B cell (primary cell): ENCODE results near the gene MBP. TPM values are rescaled to one million over a fixed set of nuclear protein-coding genes. Genes with fewer than 3 reads are reported as not detected.

Experiments
- ATAC-seq: fragments of 200-7000 bp; cut with Tn5 transposase; one replicate; pipeline ENCODE4 v1.10.0; 2021; ENCODE audit warnings: low read depth, mild to moderate bottlenecking, moderate number of reproducible peaks, moderate library complexity
- CTCF ChIA-PET: fragments of 350-600 bp; sonication (Branson Sonifier 250); formaldehyde crosslinking; loops from one replicate; lab custom pipeline; 2021; ENCODE audit warnings: antibody characterized with exemption, inconsistent platforms; lab: Charles Lee
- POLR2A ChIA-PET: fragments of 350-600 bp; sonication (Branson Sonifier 250); formaldehyde crosslinking; loops from one replicate; lab custom pipeline; 2021; ENCODE audit warnings: antibody characterized with exemption; lab: Charles Lee
- DNase-seq: peaks from one replicate; pipeline ENCODE4 v3.0.0; 2013
- H2AFZ ChIP-seq: 2 replicates; pipeline ENCODE4 v1.6.1; 2012; ENCODE audit warnings: mild to moderate bottlenecking, low read depth, low read length; ENCODE audit not compliant: insufficient read depth, poor library complexity, severe bottlenecking
- H3K27ac ChIP-seq, 2 donors: 1 replicate in 1 of 2; 2 replicates in 1 of 2; pipeline ENCODE4 v1.5.1; 2012 to 2013; ENCODE audit warnings: low read length in 2 of 2, mild to moderate bottlenecking in 2 of 2, moderate library complexity in 1 of 2
- H3K27me3 ChIP-seq, 4 experiments: fragments of 200-600 bp in 1 of 4; sonication (generic) in 1 of 4; replicated peaks in 1 of 4; 1 replicate in 2 of 4; 2 replicates in 2 of 4; pipeline versions ENCODE4 v1.6.1 to v1.7.0; 2013 to 2016; ENCODE audit warnings: low read length in 3 of 4, mild to moderate bottlenecking in 2 of 4, mixed read lengths in 1 of 4, moderate library complexity in 1 of 4; ENCODE audit not compliant: insufficient read depth in 4 of 4, control insufficient read depth in 3 of 4; ENCODE audit errors: control extremely low read depth in 1 of 4
- H3K36me3 ChIP-seq, 2 experiments: replicated peaks in 1 of 2; 1 replicate in 1 of 2; 2 replicates in 1 of 2; pipeline versions ENCODE4 v1.6.1 to v1.7.1; 2013; ENCODE audit warnings: low read length in 1 of 2; ENCODE audit not compliant: insufficient read depth in 2 of 2, control insufficient read depth in 1 of 2; ENCODE audit errors: control extremely low read depth in 1 of 2, extremely low read depth in 1 of 2
- H3K4me1 ChIP-seq, 2 donors: fragments of 200-600 bp in 1 of 2; sonication (generic) in 1 of 2; 1 replicate in 1 of 2; 2 replicates in 1 of 2; pipeline versions ENCODE4 v1.5.1 to v1.6.1; 2013 to 2017; ENCODE audit warnings: low read length in 2 of 2; ENCODE audit not compliant: control insufficient read depth in 2 of 2, insufficient read depth in 2 of 2
- H3K4me2 ChIP-seq: replicated peaks from 2 replicates; pipeline ENCODE3; 2012; ENCODE audit warnings: mild to moderate bottlenecking, low read depth, low read length; ENCODE audit not compliant: poor library complexity, severe bottlenecking
- H3K4me3 ChIP-seq, 5 experiments: fragments of 200-600 bp in 1 of 5; sonication (generic) in 1 of 5; 1 replicate in 3 of 5; 2 replicates in 2 of 5; pipeline versions ENCODE4 v1.5.1 to v1.7.0; 2011 to 2016; ENCODE audit warnings: low read length in 4 of 5, mild to moderate bottlenecking in 4 of 5, low read depth in 2 of 5, control low read depth in 1 of 5, moderate library complexity in 1 of 5; ENCODE audit not compliant: insufficient read depth in 1 of 5; ENCODE audit errors: control extremely low read depth in 1 of 5, extremely low read depth in 1 of 5
- H3K79me2 ChIP-seq: fragments of 200-600 bp; sonication (generic); one replicate; pipeline ENCODE4 v1.6.0; 2016; ENCODE audit warnings: low read length; ENCODE audit not compliant: control insufficient read depth, insufficient read depth
- H3K9ac ChIP-seq: fragments of 200-600 bp; sonication (generic); 2 replicates; pipeline ENCODE4 v1.6.1; 2017; ENCODE audit warnings: mild to moderate bottlenecking, low read length, moderate library complexity
- H3K9me3 ChIP-seq, 3 donors: one replicate each; pipeline versions ENCODE4 v1.6.1 to v1.7.1; 2013; ENCODE audit warnings: low read length in 2 of 3; ENCODE audit not compliant: control insufficient read depth in 2 of 3, insufficient read depth in 1 of 3; ENCODE audit errors: control extremely low read depth in 1 of 3
- H4K20me1 ChIP-seq: 2 replicates; pipeline ENCODE4 v1.6.0; 2012; ENCODE audit warnings: mild to moderate bottlenecking, low read length; ENCODE audit not compliant: insufficient read depth, control insufficient read depth, poor library complexity, severe bottlenecking
- H3K27ac Mint-ChIP-seq: one replicate; pipeline ENCODE4 v1.8.0; 2021; ENCODE audit warnings: mixed read lengths
- H3K27me3 Mint-ChIP-seq: one replicate; pipeline ENCODE4 v1.8.0; 2021; ENCODE audit warnings: mixed read lengths
- H3K4me1 Mint-ChIP-seq: one replicate; pipeline ENCODE4 v1.8.0; 2021; ENCODE audit warnings: mixed read lengths
- H3K4me3 Mint-ChIP-seq: one replicate; pipeline ENCODE4 v1.8.0; 2021; ENCODE audit warnings: mixed read lengths
- H3K9me3 Mint-ChIP-seq: one replicate; pipeline ENCODE4 v1.8.0; 2022; ENCODE audit warnings: mixed read lengths; ENCODE audit not compliant: insufficient read depth
- EZH2 ChIP-seq: IDR thresholded peaks from 2 replicates; pipeline ENCODE4 v1.6.1; 2012; ENCODE audit warnings: borderline replicate concordance, low read depth, mild to moderate bottlenecking, moderate library complexity, low read length; ENCODE audit not compliant: insufficient read depth, poor library complexity, severe bottlenecking
- WGBS: methylation state at CpG from one replicate; pipeline ENCODE4 v1.1.5; 2013; ENCODE audit warnings: missing lambda C conversion rate; ENCODE audit not compliant: insufficient coverage; 5-methylcytosine and 5-hydroxymethylcytosine counted together
- intact Hi-C: fragments of 100-400 bp; cut with micrococcal nuclease; formaldehyde crosslinking; loops from one replicate; pipeline ENCODE4 v1.10.0; 2022
- polyA plus RNA-seq: library from polyadenylated mRNA; depleted of rRNA; stranded (reverse); fragments of >200 nt; gene quantifications from 2 replicates; pipeline ENCODE4 v1.2.3, GENCODE V29; 2012
- total RNA-seq, 2 donors: library from RNA; stranded (reverse); fragments of 120-200 nt in 1 of 2; gene quantifications; 1 replicate in 1 of 2; 2 replicates in 1 of 2; pipeline versions ENCODE4 v1.2.3 to v1.2.4, GENCODE V29; 2013 to 2022
- TF ChIP-seq, protein P1 (sequence below): fragments of 200-600 bp; IDR thresholded peaks from one replicate; pipeline ENCODE4 v1.8.0; 2022; ENCODE audit warnings: antibody characterized with exemption, mild to moderate bottlenecking

Gene MBP
- total and polyA plus RNA-seq, 2 donors (not counting 1 experiment from before 2014, with no cell fraction given): 30.1 to 192 TPM

DNA sequence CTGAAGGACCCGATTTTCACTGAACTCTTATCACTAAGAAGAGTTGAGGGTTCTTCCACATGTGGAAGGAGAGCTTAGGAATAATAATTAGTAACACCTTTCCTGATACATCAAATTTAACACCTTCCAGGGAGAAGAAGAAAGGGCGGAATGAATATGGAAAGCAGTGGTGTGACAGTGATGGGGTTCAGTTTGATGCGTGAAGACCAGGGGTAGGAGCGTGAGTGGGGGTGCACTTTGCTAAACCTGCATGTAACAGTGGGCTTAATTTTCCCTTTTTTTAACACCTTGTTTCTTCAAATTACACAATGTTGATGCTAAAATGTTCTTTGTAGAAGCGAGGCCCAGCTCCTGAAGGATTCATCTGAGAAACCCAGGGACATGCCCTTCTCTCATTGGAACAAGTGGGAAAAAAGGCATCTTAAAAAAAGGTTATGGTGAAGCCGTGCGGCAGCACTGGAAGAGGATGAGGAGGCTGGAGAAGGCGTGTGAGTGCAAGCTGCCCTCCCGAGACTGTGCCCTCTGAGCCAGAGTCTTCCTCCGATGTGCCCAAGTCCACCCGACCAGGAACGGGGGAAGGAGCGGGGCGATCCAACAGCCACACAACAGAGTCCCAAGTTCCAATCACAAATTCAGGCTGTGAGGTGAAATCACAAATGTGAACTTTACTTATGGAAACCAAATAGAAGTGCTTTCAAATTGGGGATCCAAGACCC lies 80.8 kb downstream of the MBP start:
- no peak overlapping the region for H3K9ac ChIP-seq
- H2AFZ ChIP-seq: no peak overlapping the region
- CTCF ChIA-PET: interaction anchor here (1.4 to 8.1 kb wide), 9 partner anchors 10 to 156 kb away, joined by 3 to 91 read pairs (median 26); no protein-coding TSS in a partner anchor
- DNase-seq: no peak
- no peaks in the 10 kb centered on the region for H3K9me3 ChIP-seq
- peaks cover 46 to 48% of the 10 kb centered on the region in 2 donors for H3K4me1 ChIP-seq
- WGBS: 95% methylated on average over 7 of the region's 14 CpGs
- Mint-ChIP-seq H3K27me3 (no peaks in the 10 kb centered on the region), H3K9me3 (no peaks in the 10 kb centered on the region), H3K27ac (peak overlapping the region; percentile 82), H3K4me1 (peaks cover 67% of the 10 kb centered on the region), H3K4me3 (no peak overlapping the region)
- no peaks in the 10 kb centered on the region for H3K27me3 ChIP-seq
- no peak overlapping the region for H3K4me2 ChIP-seq
- TF ChIP-seq, protein P1, sequence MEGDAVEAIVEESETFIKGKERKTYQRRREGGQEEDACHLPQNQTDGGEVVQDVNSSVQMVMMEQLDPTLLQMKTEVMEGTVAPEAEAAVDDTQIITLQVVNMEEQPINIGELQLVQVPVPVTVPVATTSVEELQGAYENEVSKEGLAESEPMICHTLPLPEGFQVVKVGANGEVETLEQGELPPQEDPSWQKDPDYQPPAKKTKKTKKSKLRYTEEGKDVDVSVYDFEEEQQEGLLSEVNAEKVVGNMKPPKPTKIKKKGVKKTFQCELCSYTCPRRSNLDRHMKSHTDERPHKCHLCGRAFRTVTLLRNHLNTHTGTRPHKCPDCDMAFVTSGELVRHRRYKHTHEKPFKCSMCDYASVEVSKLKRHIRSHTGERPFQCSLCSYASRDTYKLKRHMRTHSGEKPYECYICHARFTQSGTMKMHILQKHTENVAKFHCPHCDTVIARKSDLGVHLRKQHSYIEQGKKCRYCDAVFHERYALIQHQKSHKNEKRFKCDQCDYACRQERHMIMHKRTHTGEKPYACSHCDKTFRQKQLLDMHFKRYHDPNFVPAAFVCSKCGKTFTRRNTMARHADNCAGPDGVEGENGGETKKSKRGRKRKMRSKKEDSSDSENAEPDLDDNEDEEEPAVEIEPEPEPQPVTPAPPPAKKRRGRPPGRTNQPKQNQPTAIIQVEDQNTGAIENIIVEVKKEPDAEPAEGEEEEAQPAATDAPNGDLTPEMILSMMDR: no peak
- TF ChIP-seq EZH2: no peak
- H4K20me1 ChIP-seq: no peaks in the 10 kb centered on the region
- POLR2A ChIA-PET: interaction anchor here (0.6 to 5.0 kb wide), 3 partner anchors 16 to 29 kb away, joined by 3 to 58 read pairs (median 5); no protein-coding TSS in a partner anchor
- H3K27ac ChIP-seq: peak overlapping the region in 1 of 2 donors; percentile 92
- ATAC-seq: no peak
- H3K79me2 ChIP-seq: peaks cover 42% of the 10 kb centered on the region
- intact Hi-C loops: no loop called here
- no peak overlapping the region for H3K4me3 ChIP-seq
- peaks cover 0 to 7% of the 10 kb centered on the region in 2 experiments for H3K36me3 ChIP-seq

DNA sequence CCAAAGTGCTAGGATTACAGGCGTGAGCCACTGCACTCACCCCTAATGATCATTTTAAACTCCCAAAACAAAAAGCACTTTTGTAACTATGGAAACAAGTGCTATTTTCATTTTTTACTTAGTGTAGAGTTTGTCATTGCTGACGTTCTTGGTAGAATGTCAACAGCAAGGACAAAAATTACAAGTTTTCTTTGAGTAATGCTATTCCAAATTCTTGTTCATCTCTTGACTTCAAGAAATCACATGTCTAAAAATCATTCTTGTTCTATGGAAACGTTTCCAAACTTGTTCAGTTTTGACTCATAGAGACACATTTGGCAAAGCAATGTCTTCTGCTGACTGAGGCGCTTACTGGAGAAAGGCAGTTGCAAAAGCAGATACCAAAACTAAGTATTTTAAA lies 82.6 kb downstream of the MBP start:
- TF ChIP-seq, protein P1: no peak
- no peak for TF ChIP-seq EZH2
- no peaks in the 10 kb centered on the region for H3K9me3 Mint-ChIP-seq
- H2AFZ ChIP-seq: no peak overlapping the region
- no peak overlapping the region for H3K27ac Mint-ChIP-seq
- no peak overlapping the region for H3K9ac ChIP-seq
- H3K4me1 ChIP-seq: peaks cover 39 to 47% of the 10 kb centered on the region in 2 donors
- no peak overlapping the region for H3K27ac ChIP-seq
- no peak overlapping the region for H3K4me3 Mint-ChIP-seq
- DNase-seq (no peak), ATAC-seq (no peak)
- intact Hi-C loops: no loop called here
- H3K79me2 ChIP-seq: peaks cover 40% of the 10 kb centered on the region
- peaks cover 64% of the 10 kb centered on the region for H3K4me1 Mint-ChIP-seq
- CTCF ChIA-PET: interaction anchor here (1.4 to 8.1 kb wide), 4 partner anchors 19 to 162 kb away, joined by 5 to 91 read pairs (median 8); no protein-coding TSS in a partner anchor
- 43% methylated on average over 1 of the region's 4 CpGs for WGBS
- no peak overlapping the region for H3K4me2 ChIP-seq
- no peaks in the 10 kb centered on the region for H4K20me1 ChIP-seq
- POLR2A ChIA-PET: no interaction called here
- H3K9me3 ChIP-seq: no peaks in the 10 kb centered on the region
- H3K36me3 ChIP-seq: peaks cover 0 to 10% of the 10 kb centered on the region in 2 experiments
- no peak overlapping the region for H3K4me3 ChIP-seq
- no peaks in the 10 kb centered on the region for H3K27me3 ChIP-seq
- no peaks in the 10 kb centered on the region for H3K27me3 Mint-ChIP-seq
